Testis (tissue), 5 donors: ENCODE measurements around the gene MYF5. TPM values are rescaled to one million over a fixed set of nuclear protein-coding genes. Genes with fewer than 3 reads are reported as not detected.
"Not testable (repeated sequence)": the region's sequence is repeated elsewhere in the genome, so short reads cannot be mapped to it uniquely, and the experiment has no call there.

Source experiments
- DNase-seq: peaks from one replicate; pipeline ENCODE4 v3.0.0-alpha.2; 2019
- H3K27ac ChIP-seq, 2 donors: fragments of 200-600 bp; sonication (generic); one replicate each; pipeline ENCODE4 v1.5.1; 2019
- H3K27me3 ChIP-seq: fragments of 200-600 bp; sonication (generic); one replicate; pipeline ENCODE4 v1.5.1; 2019
- H3K36me3 ChIP-seq: fragments of 200-600 bp; sonication (generic); one replicate; pipeline ENCODE4 v1.5.1; 2017; ENCODE audit warnings: low read depth; ENCODE audit errors: missing control alignments
- H3K4me1 ChIP-seq: fragments of 200-600 bp; sonication (generic); one replicate; pipeline ENCODE4 v1.5.1; 2019
- H3K4me3 ChIP-seq, 2 donors: fragments of 200-600 bp; sonication (generic); one replicate each; pipeline ENCODE4 v1.5.1; 2017 to 2019
- H3K9me3 ChIP-seq: fragments of 200-600 bp; sonication (generic); one replicate; pipeline ENCODE4 v1.5.1; 2017
- POLR2A ChIP-seq: fragments of 450-650 bp; IDR thresholded peaks from one replicate; pipeline ENCODE4 v1.6.1; 2017; ENCODE audit warnings: antibody characterized with exemption, mild to moderate bottlenecking, moderate library complexity
- WGBS, 2 donors: methylation state at CpG; one replicate each; pipeline ENCODE4 v1.1.5; 2018; 5-methylcytosine and 5-hydroxymethylcytosine counted together
- intact Hi-C: fragments of 100-400 bp; cut with DNase I; formaldehyde crosslinking; loops from one replicate; pipeline ENCODE4 v1.15.1; 2023; ENCODE audit warnings: low total_unique reads
- long read RNA-seq, 2 donors: transcript quantifications; one replicate each; lab custom pipeline, GENCODE V29; 2026
- polyA plus RNA-seq: library from polyadenylated mRNA; stranded (reverse); fragments of 350-450 nt; fragmentation: Illumina TruSeq; extraction: RNeasy Lipid Tissue Mini Kit (QIAGEN cat#74804); gene quantifications from one replicate; pipeline ENCODE4 v1.2.3, GENCODE V29; 2014; ENCODE audit warnings: low read depth, low replicate concordance; ENCODE audit not compliant: insufficient read depth
- total RNA-seq, 2 donors: library from RNA; depleted of rRNA; stranded (reverse); fragments of >200 nt; gene quantifications; one replicate each; pipeline ENCODE4 v1.2.3, GENCODE V29; 2016
- TF ChIP-seq, protein P1 (sequence below), 3 experiments: fragments of 450-650 bp in 2 of 3; fragments of 200-600 bp in 1 of 3; sonication (generic) in 1 of 3; IDR thresholded peaks; one replicate each; pipeline ENCODE4 v1.5.1; 2016 to 2019; ENCODE audit warnings: antibody characterized with exemption in 3 of 3, mild to moderate bottlenecking in 2 of 3, moderate library complexity in 1 of 3

The MYF5 gene
- total RNA-seq (not detected), polyA plus RNA-seq (not detected)
- long read RNA-seq, donor 1: 0 reads
- long read RNA-seq, donor 2: 0 reads

DNA sequence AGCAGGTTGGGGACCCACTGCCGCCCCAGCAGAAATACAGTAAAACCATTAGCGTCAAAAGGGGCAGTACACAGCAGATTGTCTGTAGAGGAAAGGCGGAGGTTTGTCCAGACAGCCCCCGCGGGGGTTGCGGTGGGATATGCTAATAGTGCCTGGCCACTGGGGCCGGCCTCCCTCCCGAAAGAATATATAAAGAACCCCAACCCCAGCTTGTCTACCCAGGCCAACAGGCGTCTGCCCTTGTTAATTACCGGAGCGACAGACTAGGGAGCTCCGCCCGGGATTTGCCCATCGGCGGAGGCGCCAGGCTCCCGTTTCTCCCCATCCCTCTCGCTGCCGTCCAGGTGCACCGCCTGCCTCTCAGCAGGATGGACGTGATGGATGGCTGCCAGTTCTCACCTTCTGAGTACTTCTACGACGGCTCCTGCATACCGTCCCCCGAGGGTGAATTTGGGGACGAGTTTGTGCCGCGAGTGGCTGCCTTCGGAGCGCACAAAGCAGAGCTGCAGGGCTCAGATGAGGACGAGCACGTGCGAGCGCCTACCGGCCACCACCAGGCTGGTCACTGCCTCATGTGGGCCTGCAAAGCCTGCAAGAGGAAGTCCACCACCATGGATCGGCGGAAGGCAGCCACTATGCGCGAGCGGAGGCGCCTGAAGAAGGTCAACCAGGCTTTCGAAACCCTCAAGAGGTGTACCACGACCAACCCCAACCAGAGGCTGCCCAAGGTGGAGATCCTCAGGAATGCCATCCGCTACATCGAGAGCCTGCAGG lies at the start of gene MYF5:
Gene MYF5 (plus strand): TSS at position 217 of the 774 bp plus-strand sequence. CDS start 152 bp downstream, at position 369.
- intact Hi-C loops: no loop called here

DNA sequence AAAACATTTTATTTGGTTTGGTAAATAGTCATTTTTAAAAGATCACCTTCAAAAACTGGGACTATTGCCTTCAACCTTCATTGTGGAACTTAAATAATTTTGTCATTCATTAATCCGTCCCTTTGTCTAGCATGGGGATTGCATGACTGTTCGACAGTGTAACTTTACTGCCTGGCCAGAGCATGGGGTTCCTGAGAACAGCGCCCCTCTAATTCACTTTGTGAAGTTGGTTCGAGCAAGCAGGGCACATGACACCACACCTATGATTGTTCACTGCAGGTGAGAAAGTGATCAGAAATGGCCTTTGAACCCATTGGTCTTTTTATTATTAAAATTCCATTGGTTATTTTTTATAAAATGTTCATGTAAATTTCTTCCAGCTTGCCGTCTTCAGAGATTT lies 46.5 kb upstream of the MYF5 start:
- WGBS, 2 donors: 79 to 80% methylated on average over 5 of the region's 5 CpGs
- intact Hi-C loops: no loop called here
- TF ChIP-seq, protein P1, sequence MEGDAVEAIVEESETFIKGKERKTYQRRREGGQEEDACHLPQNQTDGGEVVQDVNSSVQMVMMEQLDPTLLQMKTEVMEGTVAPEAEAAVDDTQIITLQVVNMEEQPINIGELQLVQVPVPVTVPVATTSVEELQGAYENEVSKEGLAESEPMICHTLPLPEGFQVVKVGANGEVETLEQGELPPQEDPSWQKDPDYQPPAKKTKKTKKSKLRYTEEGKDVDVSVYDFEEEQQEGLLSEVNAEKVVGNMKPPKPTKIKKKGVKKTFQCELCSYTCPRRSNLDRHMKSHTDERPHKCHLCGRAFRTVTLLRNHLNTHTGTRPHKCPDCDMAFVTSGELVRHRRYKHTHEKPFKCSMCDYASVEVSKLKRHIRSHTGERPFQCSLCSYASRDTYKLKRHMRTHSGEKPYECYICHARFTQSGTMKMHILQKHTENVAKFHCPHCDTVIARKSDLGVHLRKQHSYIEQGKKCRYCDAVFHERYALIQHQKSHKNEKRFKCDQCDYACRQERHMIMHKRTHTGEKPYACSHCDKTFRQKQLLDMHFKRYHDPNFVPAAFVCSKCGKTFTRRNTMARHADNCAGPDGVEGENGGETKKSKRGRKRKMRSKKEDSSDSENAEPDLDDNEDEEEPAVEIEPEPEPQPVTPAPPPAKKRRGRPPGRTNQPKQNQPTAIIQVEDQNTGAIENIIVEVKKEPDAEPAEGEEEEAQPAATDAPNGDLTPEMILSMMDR (IDR thresholded peaks at IDR 0.05): no peak
- no peak for TF ChIP-seq POLR2A
- Histone ChIP-seq H3K27me3 (no peaks in the 10 kb centered on the region), H3K36me3 (no peaks in the 10 kb centered on the region), H3K4me1 (no peaks in the 10 kb centered on the region), H3K4me3 (no peak overlapping the region), H3K9me3 (no peaks in the 10 kb centered on the region), H3K27ac (no peak overlapping the region)
- DNase-seq: no peak

More for the DNA sequence above, at the start of gene MYF5:
- DNase-seq: no peak
- Histone ChIP-seq H3K9me3 (no peaks in the 10 kb centered on the region), H3K4me3 (peak within 1 kb of the TSS in 1 of 2 donors; percentile 3), H3K4me1 (no peaks in the 10 kb centered on the region), H3K36me3 (no peaks in the 10 kb centered on the region), H3K27me3 (no peaks in the 10 kb centered on the region), H3K27ac (no peak within 1 kb of the TSS)
- TF ChIP-seq POLR2A: no peak
- TF ChIP-seq, protein P1 (IDR thresholded peaks at IDR 0.05): no peak
- 21 to 30% methylated on average over 19 to 45 of the region's 45 CpGs for WGBS, 2 donors

DNA sequence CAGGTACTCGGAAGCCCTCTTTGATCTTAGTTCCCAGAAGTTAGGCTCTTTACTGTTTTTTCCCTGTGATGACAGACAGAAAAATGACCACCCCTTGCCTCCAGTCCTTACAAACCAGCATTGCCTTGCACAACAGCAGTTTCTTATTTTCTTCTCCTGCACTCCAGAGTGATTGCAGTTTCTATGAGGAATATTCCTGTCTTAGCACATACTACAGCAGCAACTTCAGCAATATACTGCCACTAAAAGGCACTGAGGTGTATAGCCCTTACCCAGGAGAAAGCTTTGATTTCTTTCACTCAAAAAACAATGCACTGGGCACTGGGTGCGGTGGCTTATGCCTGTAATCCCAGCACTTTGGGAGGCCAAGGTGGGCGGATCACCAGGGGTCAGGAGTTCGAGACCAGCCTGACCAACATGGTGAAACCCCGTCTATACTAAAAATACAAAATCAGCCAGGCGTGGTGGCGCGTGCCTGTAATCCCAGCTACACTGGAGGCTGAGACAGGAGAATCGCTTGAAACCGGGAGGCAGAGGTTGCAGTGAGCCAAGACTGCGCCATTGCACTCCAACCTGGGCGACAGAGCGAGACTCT lies 40.6 kb upstream of the MYF5 start:
- H3K4me3 ChIP-seq, intact Hi-C loops, H3K36me3 ChIP-seq, H3K27ac ChIP-seq, DNase-seq, H3K9me3 ChIP-seq, H3K27me3 ChIP-seq, H3K4me1 ChIP-seq: not testable (repeated sequence)
- 92 to 93% methylated on average over 13 of the region's 13 CpGs for WGBS, 2 donors

DNA sequence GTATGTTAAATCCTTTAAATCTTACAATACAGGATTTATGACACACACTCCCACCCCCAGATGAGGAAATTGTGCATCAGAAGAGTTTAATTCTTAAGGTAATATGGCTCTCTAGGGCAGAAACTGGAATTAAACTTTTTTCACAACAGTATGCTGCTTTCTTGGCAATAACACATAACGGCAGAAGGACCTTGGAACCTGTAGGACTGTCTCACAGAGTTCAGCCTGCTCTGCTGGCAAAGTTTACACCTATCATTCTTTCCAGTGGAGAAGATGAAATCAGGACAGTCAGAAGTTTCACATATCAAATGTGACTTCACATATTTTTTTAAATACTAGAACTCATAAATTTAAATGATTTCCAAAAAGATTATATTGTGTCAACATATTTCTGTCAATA lies 39.9 kb upstream of the MYF5 start:
- no peak for DNase-seq
- intact Hi-C loops: no loop called here
- Histone ChIP-seq H3K4me3 (no peak overlapping the region), H3K36me3 (no peaks in the 10 kb centered on the region), H3K27me3 (no peaks in the 10 kb centered on the region), H3K4me1 (no peaks in the 10 kb centered on the region), H3K9me3 (no peaks in the 10 kb centered on the region), H3K27ac (no peak overlapping the region)
- no peak for TF ChIP-seq POLR2A
- TF ChIP-seq, protein P1 (IDR thresholded peaks at IDR 0.05): no peak
- 50 to 52% methylated on average over 1 of the region's 1 CpG for WGBS, 2 donors

DNA sequence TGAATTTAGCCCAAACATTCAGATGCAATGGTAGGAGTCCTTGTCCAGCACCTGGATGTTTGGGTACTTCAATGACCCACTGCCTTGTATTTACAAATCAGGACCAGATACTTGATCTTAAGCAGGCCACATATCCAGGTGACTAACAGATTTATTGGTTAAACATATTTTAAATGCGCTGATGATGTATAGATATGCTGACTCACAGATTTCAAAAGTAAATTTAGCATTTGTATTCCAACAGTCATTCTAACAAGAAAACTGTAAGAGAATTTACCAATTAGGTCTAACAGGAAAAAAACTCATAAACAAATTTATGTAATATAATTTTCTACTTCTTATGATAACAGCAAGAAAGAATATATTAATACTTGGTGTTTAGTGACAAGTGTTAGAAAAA lies 38.7 kb upstream of the MYF5 start:
- Histone ChIP-seq H3K36me3 (no peaks in the 10 kb centered on the region), H3K4me3 (no peak overlapping the region), H3K27me3 (no peaks in the 10 kb centered on the region), H3K27ac (no peak overlapping the region), H3K9me3 (no peaks in the 10 kb centered on the region), H3K4me1 (no peaks in the 10 kb centered on the region)
- WGBS, 2 donors: 90% methylated on average over 1 of the region's 1 CpG
- TF ChIP-seq, protein P1 (IDR thresholded peaks at IDR 0.05): no peak
- no peak for TF ChIP-seq POLR2A
- intact Hi-C loops: no loop called here
- DNase-seq: no peak
